HG03378 (cell line): Measurements from ENCODE around the gene TRDN.
"Not testable (repeated sequence)": the region's sequence is repeated elsewhere in the genome, so short reads cannot be mapped to it uniquely, and the experiment has no call there.

Experiments
- ATAC-seq: cut with Tn5 transposase; IDR thresholded peaks from one replicate; pipeline ENCODE4 v1.9.1; 2021; ENCODE audit warnings: mild to moderate bottlenecking, moderate library complexity; ENCODE audit not compliant: unreplicated experiment

The TRDN gene

GRCh38 chr6:123564361-123564760, 72.4 kb downstream of the TRDN start:
- ATAC-seq = no peak

GRCh38 chr6:123562677-123563076, 74.1 kb downstream of the TRDN start:
- no peak for ATAC-seq

- ATAC-seq = no peak
These were observed 74.5 kb downstream of the TRDN start for GRCh38 chr6:123562264-123562663.

GRCh38 chr6:123559816-123560215, 76.9 kb downstream of the TRDN start:
- not testable (repeated sequence) for ATAC-seq

GRCh38 chr6:123557474-123557873, 79.3 kb downstream of the TRDN start:
- not testable (repeated sequence) for ATAC-seq

GRCh38 chr6:123551939-123552707, 84.6 kb downstream of the TRDN start:
- ATAC-seq = no peak

GRCh38 chr6:123550052-123550617, 86.6 kb downstream of the TRDN start:
- no peak for ATAC-seq

GRCh38 chr6:123549476-123549875, 87.3 kb downstream of the TRDN start:
- no peak for ATAC-seq

- no peak for ATAC-seq
These were observed 89.4 kb downstream of the TRDN start for GRCh38 chr6:123547216-123547978.

GRCh38 chr6:123546537-123546936, 90.2 kb downstream of the TRDN start:
- ATAC-seq = no peak

- no peak for ATAC-seq
These were observed 95.3 kb downstream of the TRDN start for GRCh38 chr6:123541462-123541861.

- ATAC-seq = no peak
These were observed 102.7 kb downstream of the TRDN start for GRCh38 chr6:123533862-123534648.

- ATAC-seq = no peak
These were observed 106.9 kb downstream of the TRDN start for GRCh38 chr6:123529843-123530242.

- no peak for ATAC-seq
These were observed 107.7 kb downstream of the TRDN start for GRCh38 chr6:123529058-123529457.

GRCh38 chr6:123527406-123527805, 109.3 kb downstream of the TRDN start:
- ATAC-seq = no peak

- ATAC-seq = no peak
These were observed 110.6 kb downstream of the TRDN start for GRCh38 chr6:123526128-123526527.

- no peak for ATAC-seq
These were observed 112.0 kb downstream of the TRDN start for GRCh38 chr6:123524781-123525180.

- ATAC-seq = no peak
These were observed 116.5 kb downstream of the TRDN start for GRCh38 chr6:123520217-123520616.

GRCh38 chr6:123519189-123519505, 117.6 kb downstream of the TRDN start:
- no peak for ATAC-seq

- no peak for ATAC-seq
These were observed 118.1 kb downstream of the TRDN start for GRCh38 chr6:123518441-123519188.

GRCh38 chr6:123515715-123516114, 121.0 kb downstream of the TRDN start:
- no peak for ATAC-seq
